GM10847 (cell line): Measurements from ENCODE around the gene MTHFSD.

Experiments used
- POLR2A ChIP-seq: IDR thresholded peaks from 2 replicates; pipeline ENCODE4 v1.6.1; 2011; ENCODE audit not compliant: insufficient read length; ENCODE audit errors: extremely low read depth

The MTHFSD gene

GRCh38 chr16:86549076-86549892, 5.8 kb downstream of the MTHFSD start:
- no peak for TF ChIP-seq POLR2A

- no peak for TF ChIP-seq POLR2A
Observed at GRCh38 chr16:86547286-86547685, 7.7 kb downstream of the MTHFSD start.

GRCh38 chr16:86546638-86547013, 8.4 kb downstream of the MTHFSD start:
- TF ChIP-seq POLR2A: no peak

DNA sequence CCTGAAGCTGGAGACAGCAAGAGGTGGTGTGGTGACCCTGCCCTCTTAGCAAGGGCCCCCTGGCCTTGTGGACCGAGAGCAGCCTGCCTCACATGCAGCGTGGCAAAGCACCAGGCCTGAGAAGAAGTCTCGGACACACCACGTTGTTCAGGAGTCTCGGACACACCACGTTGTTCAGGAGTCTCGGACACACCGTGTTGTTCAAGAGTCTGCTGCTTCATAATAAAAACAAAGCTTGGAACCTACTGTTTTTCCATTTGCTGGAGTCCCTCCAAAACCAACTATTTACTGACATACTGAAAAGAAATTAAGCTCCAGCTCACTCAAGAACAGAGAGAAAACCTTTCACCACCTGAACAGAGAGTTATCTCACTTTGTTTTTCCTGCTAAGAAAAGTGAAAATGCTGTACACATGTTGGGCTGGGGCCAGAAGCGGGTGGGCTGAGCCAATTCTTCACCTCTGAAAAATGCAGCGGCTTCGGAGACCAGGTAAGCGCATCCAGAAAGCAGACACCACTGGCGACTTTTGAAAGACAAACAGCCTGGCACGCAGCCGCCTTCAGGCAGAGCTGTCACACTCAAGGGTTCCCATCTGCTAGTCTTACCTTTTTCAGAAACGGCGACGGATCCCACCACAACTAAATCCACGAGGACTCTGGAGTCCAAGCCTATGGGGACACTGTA, 8.9 kb downstream of the MTHFSD start:
- no peak for TF ChIP-seq POLR2A

DNA sequence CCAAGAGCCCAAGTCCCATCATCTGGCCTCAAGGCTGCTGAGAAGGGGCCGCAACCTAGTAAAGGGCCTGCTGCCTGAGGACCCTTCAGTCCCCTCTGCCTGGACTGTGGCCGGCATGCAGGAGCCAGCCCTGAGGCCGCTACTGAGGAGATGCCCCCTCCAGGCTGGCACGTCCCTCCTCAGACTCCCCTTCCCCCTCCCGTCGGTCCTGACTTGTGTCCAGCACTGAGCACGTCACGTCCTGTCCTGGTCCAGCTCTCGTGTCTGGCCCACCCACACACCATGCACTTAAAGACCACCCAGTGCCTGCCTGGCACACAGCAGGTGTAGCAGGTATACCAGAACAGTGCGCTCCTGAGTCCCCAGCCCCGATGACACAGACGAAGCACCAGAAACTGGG, 9.6 kb downstream of the MTHFSD start:
- no peak for TF ChIP-seq POLR2A

- TF ChIP-seq POLR2A: no peak
Observed at GRCh38 chr16:86542756-86543750, 12.0 kb downstream of the MTHFSD start.

DNA sequence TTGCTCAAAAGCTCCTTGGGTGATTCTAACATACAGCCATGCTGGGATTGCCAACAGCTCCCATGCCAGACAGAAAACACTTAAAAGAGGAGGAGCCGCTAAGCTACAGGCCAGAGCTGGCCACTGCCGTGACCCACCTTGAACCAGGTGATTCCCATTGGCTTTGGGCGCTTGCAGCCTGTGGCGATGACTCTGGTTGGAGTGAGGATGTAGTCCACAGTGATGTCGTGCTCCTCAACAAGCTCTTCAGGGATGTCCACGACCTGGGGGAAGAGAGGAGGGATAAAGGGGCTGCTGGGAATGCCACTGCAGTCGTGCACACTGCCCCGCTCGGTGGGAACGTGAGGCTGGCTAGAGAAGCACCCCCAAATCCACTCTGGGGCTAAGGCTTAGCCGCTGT, 13.5 kb downstream of the MTHFSD start:
- no peak for TF ChIP-seq POLR2A

GRCh38 chr16:86540894-86541293, 14.1 kb downstream of the MTHFSD start:
- TF ChIP-seq POLR2A: no peak

DNA sequence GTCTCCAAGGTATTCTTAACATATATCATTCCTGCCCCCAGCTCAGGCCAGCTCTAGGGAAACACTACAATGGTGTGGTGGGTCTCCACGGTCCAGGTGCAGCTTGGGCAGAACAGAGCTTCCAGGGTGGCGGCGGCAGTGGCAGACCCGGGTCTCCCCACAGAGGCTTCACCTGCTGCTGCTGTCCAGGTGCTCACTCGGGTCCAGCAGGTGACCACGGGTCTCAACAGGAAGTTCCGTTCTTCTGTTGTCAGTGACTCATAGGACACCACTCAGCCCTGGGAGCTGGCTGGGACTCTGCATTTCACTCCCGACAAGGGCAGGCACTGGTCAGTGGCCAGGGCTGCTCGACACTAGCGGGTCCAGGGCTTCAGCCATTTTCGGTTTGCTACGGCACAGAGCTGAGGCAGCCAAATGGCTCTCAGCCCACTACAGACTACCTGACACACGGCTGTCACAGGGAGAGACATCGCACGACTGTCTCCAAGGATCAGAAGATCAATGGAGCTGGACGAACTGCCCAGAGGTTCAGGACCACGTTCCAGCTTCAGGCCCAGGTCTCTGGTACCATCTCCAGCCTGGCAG, 16.7 kb downstream of the MTHFSD start:
- TF ChIP-seq POLR2A: no peak

GRCh38 chr16:86537486-86537885, 17.5 kb downstream of the MTHFSD start:
- no peak for TF ChIP-seq POLR2A

- no peak for TF ChIP-seq POLR2A
Observed at GRCh38 chr16:86536621-86537020, 18.4 kb downstream of the MTHFSD start.

GRCh38 chr16:86534779-86535615, 20.0 kb downstream of the MTHFSD start:
- TF ChIP-seq POLR2A: no peak

- no peak for TF ChIP-seq POLR2A
Observed at GRCh38 chr16:86533767-86534351, 21.2 kb downstream of the MTHFSD start.

- TF ChIP-seq POLR2A: no peak
Observed at GRCh38 chr16:86533076-86533475, 22.0 kb downstream of the MTHFSD start.
